ENCODE measurements around the gene C6orf141.
"Not testable (repeated sequence)": the region's sequence is repeated elsewhere in the genome, so short reads cannot be mapped to it uniquely, and the experiment has no call there.

The C6orf141 gene

DNA sequence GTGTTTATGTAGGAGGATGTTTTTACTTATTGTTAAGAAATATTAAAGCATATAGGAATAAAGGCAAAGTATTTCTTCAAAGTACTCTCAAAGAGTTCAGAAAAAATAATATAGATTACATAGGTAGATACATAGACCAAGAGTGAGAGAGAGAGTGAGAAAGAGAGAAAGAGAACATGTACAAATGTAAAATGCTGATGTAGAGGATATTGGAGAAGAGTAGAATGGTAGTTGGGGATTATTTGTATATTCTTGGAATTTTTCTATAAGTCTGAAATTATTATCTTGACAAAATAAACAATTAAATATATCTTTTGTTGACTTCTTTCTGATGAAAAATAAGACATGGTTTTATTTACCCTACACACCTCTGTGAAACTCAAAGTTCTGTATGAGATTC, 29.2 kb downstream of the C6orf141 start:
- DNase-seq (ENCODE audit: low spot score), result no peak

DNA sequence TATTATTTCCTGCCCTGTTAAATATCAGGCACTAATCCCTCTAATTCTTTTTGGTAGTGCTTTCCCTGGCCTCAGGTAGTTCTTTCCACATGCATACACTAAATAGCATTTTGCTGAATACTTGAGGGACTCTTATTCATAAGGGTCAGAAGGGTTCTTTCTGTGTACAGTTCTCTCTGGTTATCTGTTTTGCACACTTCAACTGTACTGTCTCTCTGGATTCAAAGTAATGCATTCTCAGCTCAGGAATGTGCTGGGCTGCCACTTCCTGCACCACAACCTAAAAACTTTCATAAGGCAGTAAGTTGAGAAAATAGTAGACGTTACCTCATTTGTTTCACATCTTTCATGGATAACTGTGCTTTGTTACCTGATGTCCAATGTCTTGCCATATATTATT, 32.1 kb downstream of the C6orf141 start:
- no peak for DNase-seq (ENCODE audit: low spot score)

DNA sequence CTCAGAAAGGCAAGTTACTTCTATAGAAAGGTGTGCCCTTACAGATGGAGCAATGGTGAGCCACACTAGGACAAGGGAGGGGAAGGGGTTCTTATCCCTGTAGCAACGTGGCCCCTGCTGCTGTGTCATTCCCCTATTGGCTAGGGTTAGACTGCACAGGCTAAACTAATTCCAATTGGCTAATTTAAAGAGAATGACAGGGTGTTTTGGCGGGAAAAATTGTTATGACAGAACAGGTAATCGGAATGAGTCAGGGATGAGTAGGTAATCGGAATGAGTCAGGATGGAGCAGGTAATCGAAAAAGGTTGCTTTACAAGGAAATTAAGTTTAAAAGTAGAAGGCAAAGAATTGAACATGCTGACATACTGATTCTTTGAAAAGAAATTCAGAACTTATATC, 36.8 kb downstream of the C6orf141 start:
- not testable (repeated sequence) for DNase-seq (ENCODE audit: low spot score)

Data from CD4-positive, alpha-beta T cell treated with Interleukin-2 at 100 ng/mL for 4 hours (primary cell).